PC-3 (cell line): ENCODE results near the gene ADAMTS16.

Experiments
- EZH2phosphoT487 ChIP-seq: fragments of 300-600 bp; sonication (generic); IDR thresholded peaks from 2 replicates; pipeline ENCODE4 v1.6.1; 2018; ENCODE audit warnings: mild to moderate bottlenecking, antibody characterized with exemption, low read length, borderline replicate concordance
- TF ChIP-seq, protein P1 (sequence below): fragments of 300-600 bp; sonication (generic); conservative IDR thresholded peaks from 2 replicates; pipeline ENCODE4 v1.5.1; 2017; ENCODE audit warnings: antibody characterized with exemption, low read depth, mild to moderate bottlenecking, low read length

DNA sequence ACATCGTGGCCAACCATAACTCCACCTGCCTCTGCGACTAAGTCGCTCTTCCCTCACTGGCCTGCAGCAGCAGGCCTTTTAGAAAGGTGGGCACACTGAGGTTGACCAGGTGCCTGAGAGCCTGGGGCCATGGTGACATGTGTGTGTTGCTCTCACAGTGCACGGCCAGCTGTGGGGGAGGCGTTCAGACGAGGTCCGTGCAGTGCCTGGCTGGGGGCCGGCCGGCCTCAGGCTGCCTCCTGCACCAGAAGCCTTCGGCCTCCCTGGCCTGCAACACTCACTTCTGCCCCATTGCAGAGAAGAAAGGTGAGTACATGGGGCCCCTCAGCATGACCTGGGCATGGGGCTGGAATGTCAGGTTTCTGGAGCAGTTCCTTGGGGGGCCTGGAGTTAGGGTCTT is 177.8 kb downstream of the ADAMTS16 start:
- TF ChIP-seq EZH2phosphoT487, result no peak
- TF ChIP-seq, protein P1, sequence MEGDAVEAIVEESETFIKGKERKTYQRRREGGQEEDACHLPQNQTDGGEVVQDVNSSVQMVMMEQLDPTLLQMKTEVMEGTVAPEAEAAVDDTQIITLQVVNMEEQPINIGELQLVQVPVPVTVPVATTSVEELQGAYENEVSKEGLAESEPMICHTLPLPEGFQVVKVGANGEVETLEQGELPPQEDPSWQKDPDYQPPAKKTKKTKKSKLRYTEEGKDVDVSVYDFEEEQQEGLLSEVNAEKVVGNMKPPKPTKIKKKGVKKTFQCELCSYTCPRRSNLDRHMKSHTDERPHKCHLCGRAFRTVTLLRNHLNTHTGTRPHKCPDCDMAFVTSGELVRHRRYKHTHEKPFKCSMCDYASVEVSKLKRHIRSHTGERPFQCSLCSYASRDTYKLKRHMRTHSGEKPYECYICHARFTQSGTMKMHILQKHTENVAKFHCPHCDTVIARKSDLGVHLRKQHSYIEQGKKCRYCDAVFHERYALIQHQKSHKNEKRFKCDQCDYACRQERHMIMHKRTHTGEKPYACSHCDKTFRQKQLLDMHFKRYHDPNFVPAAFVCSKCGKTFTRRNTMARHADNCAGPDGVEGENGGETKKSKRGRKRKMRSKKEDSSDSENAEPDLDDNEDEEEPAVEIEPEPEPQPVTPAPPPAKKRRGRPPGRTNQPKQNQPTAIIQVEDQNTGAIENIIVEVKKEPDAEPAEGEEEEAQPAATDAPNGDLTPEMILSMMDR, result no peak
